HEK293 (cell line): ENCODE results near the gene LCNL1.
A peak's percentile ranks its signal among the peaks of the same experiment; 100 is the strongest.

ENCODE experiments used
- CTCF ChIA-PET: fragments of 350-600 bp; formaldehyde crosslinking; extraction: SDS; loops from one replicate; lab custom pipeline; 2021; ENCODE audit warnings: antibody characterized with exemption; lab: Yijun Ruan, JAX
- POLR2A ChIA-PET: fragments of 300-600 bp; formaldehyde crosslinking; extraction: SDS; loops from one replicate; lab custom pipeline; 2020; ENCODE audit warnings: antibody characterized with exemption, inconsistent platforms; lab: Yijun Ruan, JAX
- H3K27ac ChIP-seq: fragments of 200-500 bp; sonication (Bioruptor generic); 2 replicates; pipeline ENCODE4 v1.5.1; 2014; ENCODE audit warnings: low read depth, low read length, control low read depth, inconsistent platforms; ENCODE audit errors: extremely low read depth
- H3K36me3 ChIP-seq, 2 experiments: fragments of 200-500 bp in 1 of 2; sonication (Bioruptor generic) in 1 of 2; 1 replicate in 1 of 2; 2 replicates in 1 of 2; pipeline ENCODE4 v1.5.1; 2014 to 2017; ENCODE audit warnings: inconsistent platforms in 2 of 2, low read length in 2 of 2; ENCODE audit not compliant: control insufficient read depth in 2 of 2, insufficient read depth in 1 of 2
- H3K4me1 ChIP-seq: fragments of 200-500 bp; sonication (Bioruptor generic); 2 replicates; pipeline ENCODE4 v1.5.1; 2014; ENCODE audit warnings: mild to moderate bottlenecking, low read length, inconsistent platforms; ENCODE audit not compliant: control insufficient read depth, insufficient read depth
- H3K4me3 ChIP-seq: 2 replicates; pipeline ENCODE4 v1.5.1; 2011; ENCODE audit warnings: low read depth, mild to moderate bottlenecking, control low read depth, low read length, moderate library complexity
- H3K9me3 ChIP-seq: fragments of 200-500 bp; sonication (Bioruptor generic); 2 replicates; pipeline ENCODE4 v1.5.1; 2014; ENCODE audit warnings: low read depth, low read length, inconsistent platforms; ENCODE audit not compliant: control insufficient read depth, insufficient read depth
- EGR2 ChIP-seq: fragments of 450-650 bp; formaldehyde crosslinking; IDR thresholded peaks from 2 replicates; pipeline ENCODE4 v1.5.1; 2016; ENCODE audit warnings: low read depth, missing biosample characterization, missing genetic modification characterization
- MYNN ChIP-seq: fragments of 450-650 bp; formaldehyde crosslinking; IDR thresholded peaks from 2 replicates; pipeline ENCODE4 v1.5.1; 2016; ENCODE audit warnings: missing biosample characterization, missing genetic modification characterization, borderline replicate concordance
- SCRT2 ChIP-seq: fragments of 450-650 bp; formaldehyde crosslinking; IDR thresholded peaks from 2 replicates; pipeline ENCODE4 v1.5.1; 2016; ENCODE audit warnings: missing biosample characterization, missing genetic modification characterization
- ZIC2 ChIP-seq: fragments of 450-650 bp; formaldehyde crosslinking; IDR thresholded peaks from 2 replicates; pipeline ENCODE4 v1.5.1; 2016; ENCODE audit warnings: missing biosample characterization, missing genetic modification characterization
- ZNF155 ChIP-seq: fragments of 450-650 bp; formaldehyde crosslinking; IDR thresholded peaks from 2 replicates; pipeline ENCODE4 v1.5.1; 2016; ENCODE audit warnings: missing biosample characterization, missing genetic modification characterization
- ZNF19 ChIP-seq: fragments of 450-650 bp; formaldehyde crosslinking; IDR thresholded peaks from 2 replicates; pipeline ENCODE4; 2016; ENCODE audit warnings: missing biosample characterization, missing genetic modification characterization, low read depth
- ZNF211 ChIP-seq: fragments of 450-650 bp; formaldehyde crosslinking; IDR thresholded peaks from 2 replicates; pipeline ENCODE4 v1.5.1; 2016; ENCODE audit warnings: low read depth, missing biosample characterization, missing genetic modification characterization
- ZNF221 ChIP-seq: fragments of 450-650 bp; formaldehyde crosslinking; IDR thresholded peaks from 2 replicates; pipeline ENCODE4 v1.5.1; 2017; ENCODE audit warnings: missing biosample characterization, missing genetic modification characterization, borderline replicate concordance
- ZNF311 ChIP-seq: fragments of 450-650 bp; formaldehyde crosslinking; IDR thresholded peaks from 2 replicates; pipeline ENCODE4 v1.5.1; 2017; ENCODE audit warnings: missing biosample characterization, missing genetic modification characterization, borderline replicate concordance
- ZNF416 ChIP-seq: fragments of 450-650 bp; formaldehyde crosslinking; IDR thresholded peaks from 2 replicates; pipeline ENCODE4 v1.5.1; 2016; ENCODE audit warnings: missing biosample characterization, missing genetic modification characterization
- ZNF426 ChIP-seq: fragments of 450-650 bp; formaldehyde crosslinking; IDR thresholded peaks from 2 replicates; pipeline ENCODE4 v1.5.1; 2017; ENCODE audit warnings: missing biosample characterization, missing genetic modification characterization, mild to moderate bottlenecking, inconsistent platforms, moderate library complexity
- ZNF530 ChIP-seq: fragments of 450-650 bp; formaldehyde crosslinking; IDR thresholded peaks from 2 replicates; pipeline ENCODE4 v1.5.1; 2016; ENCODE audit warnings: low read depth, missing biosample characterization, missing genetic modification characterization
- ZNF549 ChIP-seq: fragments of 450-650 bp; IDR thresholded peaks from 2 replicates; pipeline ENCODE4 v1.5.1; 2018; ENCODE audit warnings: missing biosample characterization, missing genetic modification characterization, mild to moderate bottlenecking, inconsistent platforms, moderate library complexity
- ZNF670 ChIP-seq: fragments of 450-650 bp; formaldehyde crosslinking; IDR thresholded peaks from 2 replicates; pipeline ENCODE4 v1.5.1; 2016; ENCODE audit warnings: missing biosample characterization, missing genetic modification characterization, low read depth
- ZNF677 ChIP-seq: fragments of 450-650 bp; IDR thresholded peaks from 2 replicates; pipeline ENCODE4 v1.5.0; 2018; ENCODE audit warnings: missing biosample characterization, mild to moderate bottlenecking, missing genetic modification characterization, moderate library complexity
- ZNF830 ChIP-seq: fragments of 450-650 bp; IDR thresholded peaks from 2 replicates; pipeline ENCODE4 v1.5.0; 2018; ENCODE audit warnings: missing biosample characterization, missing genetic modification characterization, low read depth, mild to moderate bottlenecking, moderate library complexity
- ZSCAN23 ChIP-seq: fragments of 450-650 bp; formaldehyde crosslinking; IDR thresholded peaks from 2 replicates; pipeline ENCODE4 v1.5.1; 2016; ENCODE audit warnings: missing biosample characterization, missing genetic modification characterization
- ZXDB ChIP-seq: fragments of 450-650 bp; formaldehyde crosslinking; IDR thresholded peaks from 2 replicates; pipeline ENCODE4 v1.5.1; 2016; ENCODE audit warnings: missing biosample characterization, missing genetic modification characterization
- TF ChIP-seq, protein P1 (sequence below): fragments of 450-650 bp; formaldehyde crosslinking; IDR thresholded peaks from 2 replicates; pipeline ENCODE4 v1.5.1; 2016; ENCODE audit warnings: missing biosample characterization, missing genetic modification characterization
- TF ChIP-seq, protein P2 (sequence below): fragments of 450-650 bp; formaldehyde crosslinking; IDR thresholded peaks from 2 replicates; pipeline ENCODE4 v1.5.1; 2016; ENCODE audit warnings: missing biosample characterization, missing genetic modification characterization, borderline replicate concordance
- TF ChIP-seq, protein P3 (sequence below): fragments of 450-650 bp; formaldehyde crosslinking; IDR thresholded peaks from 2 replicates; pipeline ENCODE4 v1.5.1; 2016; ENCODE audit warnings: missing biosample characterization, missing genetic modification characterization

The LCNL1 gene

DNA sequence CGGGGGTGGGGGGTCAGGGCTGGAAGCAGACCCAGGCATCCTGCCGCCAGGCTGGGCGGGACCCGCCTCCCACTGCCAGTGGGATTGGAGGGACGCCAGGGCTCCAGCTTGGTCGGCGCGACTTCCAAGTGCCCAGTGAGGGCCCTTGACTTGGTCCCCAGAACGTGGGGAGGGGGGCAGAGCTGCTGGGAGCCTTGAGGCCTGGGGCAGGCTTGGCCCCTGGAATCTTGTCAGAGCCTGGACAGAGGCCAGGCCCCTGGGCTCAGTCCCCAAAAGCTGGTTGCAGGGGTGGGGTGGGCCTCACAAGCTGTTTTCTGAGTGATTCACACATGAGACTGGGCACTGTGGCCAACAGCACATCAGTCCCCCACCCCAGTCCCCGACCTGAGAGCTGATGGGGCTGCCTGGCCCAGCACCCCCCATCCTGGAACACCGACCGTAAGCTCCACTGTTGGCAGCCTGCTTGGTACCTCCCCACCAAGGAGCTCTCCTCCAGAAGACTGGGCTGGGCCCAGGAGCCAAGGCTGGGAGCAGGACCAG is 13.0 kb downstream of the LCNL1 start (continued):
- TF ChIP-seq, protein P1, sequence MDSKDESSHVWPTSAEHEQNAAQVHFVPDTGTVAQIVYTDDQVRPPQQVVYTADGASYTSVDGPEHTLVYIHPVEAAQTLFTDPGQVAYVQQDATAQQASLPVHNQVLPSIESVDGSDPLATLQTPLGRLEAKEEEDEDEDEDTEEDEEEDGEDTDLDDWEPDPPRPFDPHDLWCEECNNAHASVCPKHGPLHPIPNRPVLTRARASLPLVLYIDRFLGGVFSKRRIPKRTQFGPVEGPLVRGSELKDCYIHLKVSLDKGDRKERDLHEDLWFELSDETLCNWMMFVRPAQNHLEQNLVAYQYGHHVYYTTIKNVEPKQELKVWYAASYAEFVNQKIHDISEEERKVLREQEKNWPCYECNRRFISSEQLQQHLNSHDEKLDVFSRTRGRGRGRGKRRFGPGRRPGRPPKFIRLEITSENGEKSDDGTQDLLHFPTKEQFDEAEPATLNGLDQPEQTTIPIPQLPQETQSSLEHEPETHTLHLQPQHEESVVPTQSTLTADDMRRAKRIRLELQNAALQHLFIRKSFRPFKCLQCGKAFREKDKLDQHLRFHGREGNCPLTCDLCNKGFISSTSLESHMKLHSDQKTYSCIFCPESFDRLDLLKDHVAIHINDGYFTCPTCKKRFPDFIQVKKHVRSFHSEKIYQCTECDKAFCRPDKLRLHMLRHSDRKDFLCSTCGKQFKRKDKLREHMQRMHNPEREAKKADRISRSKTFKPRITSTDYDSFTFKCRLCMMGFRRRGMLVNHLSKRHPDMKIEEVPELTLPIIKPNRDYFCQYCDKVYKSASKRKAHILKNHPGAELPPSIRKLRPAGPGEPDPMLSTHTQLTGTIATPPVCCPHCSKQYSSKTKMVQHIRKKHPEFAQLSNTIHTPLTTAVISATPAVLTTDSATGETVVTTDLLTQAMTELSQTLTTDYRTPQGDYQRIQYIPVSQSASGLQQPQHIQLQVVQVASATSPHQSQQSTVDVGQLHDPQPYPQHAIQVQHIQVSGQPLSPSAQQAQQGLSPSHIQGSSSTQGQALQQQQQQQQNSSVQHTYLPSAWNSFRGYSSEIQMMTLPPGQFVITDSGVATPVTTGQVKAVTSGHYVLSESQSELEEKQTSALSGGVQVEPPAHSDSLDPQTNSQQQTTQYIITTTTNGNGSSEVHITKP (tag by site-specific recombination), result peak; percentile 57
- TF ChIP-seq ZIC2 (tag by site-specific recombination) (peak; percentile 32), ZNF19 (tag by site-specific recombination) (no peak), ZNF530 (tag by site-specific recombination) (no peak), ZXDB (tag by site-specific recombination) (0 out of 2 replicates have a peak, but pooled peaks have one; percentile 23), MYNN (no peak), ZNF211 (tag by site-specific recombination) (no peak), SCRT2 (tag by site-specific recombination) (no peak)
- TF ChIP-seq, protein P2, sequence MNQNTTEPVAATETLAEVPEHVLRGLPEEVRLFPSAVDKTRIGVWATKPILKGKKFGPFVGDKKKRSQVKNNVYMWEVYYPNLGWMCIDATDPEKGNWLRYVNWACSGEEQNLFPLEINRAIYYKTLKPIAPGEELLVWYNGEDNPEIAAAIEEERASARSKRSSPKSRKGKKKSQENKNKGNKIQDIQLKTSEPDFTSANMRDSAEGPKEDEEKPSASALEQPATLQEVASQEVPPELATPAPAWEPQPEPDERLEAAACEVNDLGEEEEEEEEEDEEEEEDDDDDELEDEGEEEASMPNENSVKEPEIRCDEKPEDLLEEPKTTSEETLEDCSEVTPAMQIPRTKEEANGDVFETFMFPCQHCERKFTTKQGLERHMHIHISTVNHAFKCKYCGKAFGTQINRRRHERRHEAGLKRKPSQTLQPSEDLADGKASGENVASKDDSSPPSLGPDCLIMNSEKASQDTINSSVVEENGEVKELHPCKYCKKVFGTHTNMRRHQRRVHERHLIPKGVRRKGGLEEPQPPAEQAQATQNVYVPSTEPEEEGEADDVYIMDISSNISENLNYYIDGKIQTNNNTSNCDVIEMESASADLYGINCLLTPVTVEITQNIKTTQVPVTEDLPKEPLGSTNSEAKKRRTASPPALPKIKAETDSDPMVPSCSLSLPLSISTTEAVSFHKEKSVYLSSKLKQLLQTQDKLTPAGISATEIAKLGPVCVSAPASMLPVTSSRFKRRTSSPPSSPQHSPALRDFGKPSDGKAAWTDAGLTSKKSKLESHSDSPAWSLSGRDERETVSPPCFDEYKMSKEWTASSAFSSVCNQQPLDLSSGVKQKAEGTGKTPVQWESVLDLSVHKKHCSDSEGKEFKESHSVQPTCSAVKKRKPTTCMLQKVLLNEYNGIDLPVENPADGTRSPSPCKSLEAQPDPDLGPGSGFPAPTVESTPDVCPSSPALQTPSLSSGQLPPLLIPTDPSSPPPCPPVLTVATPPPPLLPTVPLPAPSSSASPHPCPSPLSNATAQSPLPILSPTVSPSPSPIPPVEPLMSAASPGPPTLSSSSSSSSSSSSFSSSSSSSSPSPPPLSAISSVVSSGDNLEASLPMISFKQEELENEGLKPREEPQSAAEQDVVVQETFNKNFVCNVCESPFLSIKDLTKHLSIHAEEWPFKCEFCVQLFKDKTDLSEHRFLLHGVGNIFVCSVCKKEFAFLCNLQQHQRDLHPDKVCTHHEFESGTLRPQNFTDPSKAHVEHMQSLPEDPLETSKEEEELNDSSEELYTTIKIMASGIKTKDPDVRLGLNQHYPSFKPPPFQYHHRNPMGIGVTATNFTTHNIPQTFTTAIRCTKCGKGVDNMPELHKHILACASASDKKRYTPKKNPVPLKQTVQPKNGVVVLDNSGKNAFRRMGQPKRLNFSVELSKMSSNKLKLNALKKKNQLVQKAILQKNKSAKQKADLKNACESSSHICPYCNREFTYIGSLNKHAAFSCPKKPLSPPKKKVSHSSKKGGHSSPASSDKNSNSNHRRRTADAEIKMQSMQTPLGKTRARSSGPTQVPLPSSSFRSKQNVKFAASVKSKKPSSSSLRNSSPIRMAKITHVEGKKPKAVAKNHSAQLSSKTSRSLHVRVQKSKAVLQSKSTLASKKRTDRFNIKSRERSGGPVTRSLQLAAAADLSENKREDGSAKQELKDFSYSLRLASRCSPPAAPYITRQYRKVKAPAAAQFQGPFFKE (tag by site-specific recombination), result no peak

DNA sequence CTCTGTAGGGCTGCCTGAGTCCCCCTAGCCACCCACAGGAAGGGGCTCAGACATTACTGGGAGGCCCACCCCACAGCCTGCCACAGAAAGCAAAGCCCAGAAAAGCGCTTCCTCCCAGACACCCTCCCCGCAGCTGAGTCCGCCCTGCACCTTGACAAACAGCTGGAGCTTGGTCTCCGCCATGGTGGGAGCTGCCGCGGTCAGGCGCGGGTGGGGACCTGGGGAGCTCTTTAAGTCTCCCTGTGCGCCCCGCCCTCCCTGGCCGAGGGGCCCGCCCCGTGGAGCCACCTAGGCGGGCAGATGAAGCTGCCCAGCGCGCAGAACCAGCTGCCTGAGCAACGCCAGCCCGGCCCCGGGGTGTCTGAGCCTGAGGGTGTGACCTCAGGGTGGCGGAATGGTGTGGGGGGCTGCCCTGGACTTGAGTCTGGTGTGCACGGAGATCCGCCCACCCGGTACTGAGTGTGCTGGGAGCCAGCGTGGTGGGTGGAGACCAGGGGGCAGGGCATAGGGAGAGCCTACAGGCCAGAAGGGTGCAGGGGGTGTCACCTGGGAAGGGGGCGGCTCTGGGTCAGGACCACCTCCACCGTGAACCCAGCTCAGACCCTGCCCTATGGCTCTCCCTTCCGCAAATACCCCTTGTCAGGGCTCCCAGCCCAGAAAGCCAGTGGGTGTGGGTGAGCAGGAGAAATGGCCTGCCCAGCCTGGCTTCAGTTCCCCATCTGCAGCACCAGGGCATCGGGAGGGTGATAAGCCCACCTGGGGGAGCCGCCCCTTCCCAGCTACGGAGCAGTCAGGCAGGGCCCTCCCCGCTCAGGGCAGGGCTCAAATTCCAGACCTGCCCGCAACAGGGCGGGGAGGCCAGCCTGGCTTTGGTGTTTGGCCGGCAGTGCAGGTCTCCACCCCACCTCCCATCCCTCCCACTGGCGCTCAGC is 13.8 kb downstream of the LCNL1 start, which contains the start of gene CLIC3:
CLIC3 (minus strand) TSS at position 208 of the 932 bp plus-strand sequence; CDS start at position 183, 25 bp downstream.
- ChIA-PET POLR2A (interaction anchor here (0.7 to 1.6 kb wide), 15 partner anchors 10 to 244 kb away, joined by 3 to 8 read pairs (median 4); partner anchors contain the start of genes TRAF2 and TUBB4B), CTCF (interaction anchor here (0.6 to 5.4 kb wide), 6 partner anchors 33 to 209 kb away, joined by 3 to 38 read pairs (median 4); partner anchors contain the start of gene ABCA2)
- peaks cover 5% of the 10 kb centered on the region for H3K4me1 ChIP-seq
- H3K9me3 ChIP-seq, result no peaks in the 10 kb centered on the region
- peaks cover 0 to 18% of the 10 kb centered on the region in 2 experiments; a peak in 1 of 3 replicates for H3K36me3 ChIP-seq
- no peak within 1 kb of the TSS for H3K27ac ChIP-seq
- no peak within 1 kb of the TSS for H3K4me3 ChIP-seq
- TF ChIP-seq ZNF677 (tag by site-specific recombination) (no peak), EGR2 (tag by site-specific recombination) (peak; percentile 92), ZNF426 (no peak), ZNF221 (tag by site-specific recombination) (no peak), ZNF311 (tag by site-specific recombination) (no peak), ZNF549 (tag by site-specific recombination) (no peak), ZNF670 (no peak), ZSCAN23 (tag by site-specific recombination) (no peak), ZNF830 (no peak), ZNF416 (tag by site-specific recombination) (no peak), ZNF155 (tag by site-specific recombination) (no peak)
- TF ChIP-seq, protein P3, sequence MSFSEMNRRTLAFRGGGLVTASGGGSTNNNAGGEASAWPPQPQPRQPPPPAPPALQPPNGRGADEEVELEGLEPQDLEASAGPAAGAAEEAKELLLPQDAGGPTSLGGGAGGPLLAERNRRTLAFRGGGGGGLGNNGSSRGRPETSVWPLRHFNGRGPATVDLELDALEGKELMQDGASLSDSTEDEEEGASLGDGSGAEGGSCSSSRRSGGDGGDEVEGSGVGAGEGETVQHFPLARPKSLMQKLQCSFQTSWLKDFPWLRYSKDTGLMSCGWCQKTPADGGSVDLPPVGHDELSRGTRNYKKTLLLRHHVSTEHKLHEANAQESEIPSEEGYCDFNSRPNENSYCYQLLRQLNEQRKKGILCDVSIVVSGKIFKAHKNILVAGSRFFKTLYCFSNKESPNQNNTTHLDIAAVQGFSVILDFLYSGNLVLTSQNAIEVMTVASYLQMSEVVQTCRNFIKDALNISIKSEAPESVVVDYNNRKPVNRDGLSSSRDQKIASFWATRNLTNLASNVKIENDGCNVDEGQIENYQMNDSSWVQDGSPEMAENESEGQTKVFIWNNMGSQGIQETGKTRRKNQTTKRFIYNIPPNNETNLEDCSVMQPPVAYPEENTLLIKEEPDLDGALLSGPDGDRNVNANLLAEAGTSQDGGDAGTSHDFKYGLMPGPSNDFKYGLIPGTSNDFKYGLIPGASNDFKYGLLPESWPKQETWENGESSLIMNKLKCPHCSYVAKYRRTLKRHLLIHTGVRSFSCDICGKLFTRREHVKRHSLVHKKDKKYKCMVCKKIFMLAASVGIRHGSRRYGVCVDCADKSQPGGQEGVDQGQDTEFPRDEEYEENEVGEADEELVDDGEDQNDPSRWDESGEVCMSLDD, result no peak
